ENCODE data around the gene C19orf25.
A peak's percentile ranks its signal among the peaks of the same experiment; 100 is the strongest.
"Not testable (repeated sequence)": the region's sequence is repeated elsewhere in the genome, so short reads cannot be mapped to it uniquely, and the experiment has no call there.

Gene C19orf25

GRCh38 chr19:1481893-1482360 is 2.9 kb upstream of the C19orf25 start:
- DNase-seq (ENCODE audit: low spot score) = no peak

- no peak for DNase-seq (ENCODE audit: low spot score)
These were observed 2.3 kb upstream of the C19orf25 start for GRCh38 chr19:1481224-1481892.

DNA sequence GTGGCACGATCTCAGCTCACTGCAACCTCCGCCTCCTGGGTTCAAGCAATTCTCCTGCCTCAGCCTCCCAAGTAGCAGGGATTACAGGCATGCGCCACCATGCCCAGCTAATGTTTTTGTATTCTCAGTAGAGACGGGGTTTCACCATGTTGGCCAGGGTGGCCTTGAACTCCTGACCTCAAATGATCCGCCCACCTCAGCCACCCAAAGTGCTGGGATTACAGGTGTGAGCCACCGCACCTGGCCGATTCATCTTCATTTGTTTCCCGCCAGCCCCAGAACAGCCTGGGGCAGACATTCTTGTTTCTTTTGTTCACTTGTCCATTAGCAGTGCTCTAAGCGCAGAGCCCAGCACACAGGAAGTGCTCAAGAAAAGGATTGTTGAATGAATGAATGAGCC is 2.0 kb downstream of the C19orf25 start:
- not testable (repeated sequence) for DNase-seq (ENCODE audit: low spot score)

DNA sequence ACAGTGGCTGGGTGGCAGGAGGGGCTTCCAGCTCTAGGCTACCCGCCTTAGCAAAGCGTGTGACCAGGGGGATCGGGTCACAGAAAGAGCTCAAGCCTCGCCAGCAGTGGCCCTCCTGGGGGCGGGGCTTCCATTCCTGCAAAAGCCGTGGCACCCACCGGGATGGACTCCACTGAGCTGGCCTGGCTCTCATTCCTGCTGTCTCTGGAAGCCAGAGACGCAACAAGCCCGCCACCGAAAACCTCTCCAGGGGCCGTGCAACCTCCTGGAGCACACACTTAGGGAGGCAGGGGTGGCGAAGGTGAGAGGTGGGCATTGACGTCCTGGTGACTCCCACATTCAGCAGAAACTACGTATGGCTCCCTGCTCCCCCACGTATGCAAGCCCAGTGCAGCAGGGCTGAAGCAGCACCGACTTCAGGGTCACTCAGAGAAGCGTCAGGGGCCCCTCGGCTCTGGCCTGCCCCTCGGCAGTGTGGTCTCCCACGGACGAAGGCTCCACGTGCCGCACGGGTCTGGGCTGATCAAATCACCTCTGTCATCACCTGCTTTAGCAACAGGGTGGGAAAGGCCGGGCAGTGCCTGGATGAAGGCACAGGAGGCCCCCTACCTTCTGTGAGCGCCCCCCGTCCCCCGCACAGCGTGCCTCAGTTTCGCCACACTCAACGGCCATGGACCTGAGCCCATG is 3.1 kb downstream of the C19orf25 start:
- DNase-seq (ENCODE audit: low spot score) = no peak

GRCh38 chr19:1474765-1475351 is 4.2 kb downstream of the C19orf25 start:
- no peak for DNase-seq (ENCODE audit: low spot score)

DNA sequence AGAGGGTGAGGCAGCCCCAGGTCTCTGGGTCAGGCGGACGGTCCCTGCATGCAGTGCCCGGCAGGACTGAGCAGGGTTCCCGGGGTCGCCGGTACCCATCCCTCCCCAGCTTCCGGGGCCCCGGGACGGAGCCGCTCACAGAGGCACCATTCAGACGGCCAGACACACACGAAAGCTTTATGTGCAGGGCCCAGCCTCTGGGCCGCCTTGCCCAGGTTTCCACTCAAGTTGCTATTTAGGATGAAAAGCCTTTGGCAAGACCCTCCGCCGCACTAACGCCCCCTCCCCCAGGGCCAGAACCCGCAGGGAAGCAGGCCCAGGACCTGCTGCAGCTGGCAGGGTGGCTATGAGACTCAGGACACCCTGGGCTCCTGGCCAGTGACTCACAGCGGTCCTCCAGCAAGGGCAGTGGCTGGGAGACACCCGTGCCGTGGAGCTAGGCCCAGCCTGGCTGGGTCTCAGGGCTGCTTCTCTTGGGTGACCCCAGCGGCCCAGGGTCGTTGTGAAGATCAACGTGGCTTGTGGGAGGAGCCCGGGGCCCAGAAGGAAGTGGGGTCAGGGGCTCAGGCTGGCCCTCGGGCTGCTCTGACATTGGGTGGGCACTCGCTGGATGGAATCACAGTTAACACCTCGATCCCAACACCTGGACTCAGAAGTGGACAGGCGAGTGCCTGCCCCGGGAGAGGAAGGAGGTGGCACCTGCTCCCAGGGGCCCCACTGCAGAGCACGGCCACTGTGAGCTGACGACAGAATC is 4.8 kb downstream of the C19orf25 start:
- no peak for DNase-seq (ENCODE audit: low spot score)

DNA sequence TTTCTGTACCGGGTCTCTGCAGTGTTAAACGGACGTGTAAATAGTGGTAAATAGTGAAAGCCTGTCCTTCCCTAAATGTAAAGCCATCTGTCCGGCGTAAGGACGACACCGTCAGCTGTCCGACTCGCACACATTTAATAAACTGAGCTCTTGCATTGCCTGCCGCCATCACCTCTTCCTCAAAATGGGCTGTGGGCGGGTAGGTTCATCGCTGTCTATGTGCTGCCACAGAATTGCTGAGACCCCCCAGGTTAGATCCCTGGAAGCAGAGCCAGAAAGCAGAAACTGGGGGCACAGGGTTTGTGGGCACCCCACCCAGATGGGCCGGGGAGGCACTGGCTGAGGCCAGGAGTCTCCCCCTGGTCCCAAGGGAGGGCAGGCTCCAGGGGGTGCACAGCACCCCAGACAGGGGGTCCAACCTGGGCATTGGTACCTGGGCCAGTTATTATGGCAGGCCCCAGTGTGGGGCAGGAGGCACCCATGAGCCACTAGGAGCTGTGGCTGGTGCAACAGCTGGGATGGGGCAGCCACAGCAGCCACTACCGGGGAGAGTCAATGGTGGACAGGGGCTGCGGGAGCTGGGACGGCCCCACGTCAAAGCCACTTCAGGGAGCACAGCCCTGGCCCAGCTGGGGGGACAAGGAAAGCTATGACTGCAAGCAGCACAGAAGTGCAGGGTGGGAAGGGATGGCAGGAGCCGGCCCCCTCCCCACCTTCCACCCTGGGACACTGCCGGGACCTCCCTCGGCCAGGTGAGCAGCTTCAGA is 5.7 kb downstream of the C19orf25 start:
- no peak for DNase-seq (ENCODE audit: low spot score)

DNA sequence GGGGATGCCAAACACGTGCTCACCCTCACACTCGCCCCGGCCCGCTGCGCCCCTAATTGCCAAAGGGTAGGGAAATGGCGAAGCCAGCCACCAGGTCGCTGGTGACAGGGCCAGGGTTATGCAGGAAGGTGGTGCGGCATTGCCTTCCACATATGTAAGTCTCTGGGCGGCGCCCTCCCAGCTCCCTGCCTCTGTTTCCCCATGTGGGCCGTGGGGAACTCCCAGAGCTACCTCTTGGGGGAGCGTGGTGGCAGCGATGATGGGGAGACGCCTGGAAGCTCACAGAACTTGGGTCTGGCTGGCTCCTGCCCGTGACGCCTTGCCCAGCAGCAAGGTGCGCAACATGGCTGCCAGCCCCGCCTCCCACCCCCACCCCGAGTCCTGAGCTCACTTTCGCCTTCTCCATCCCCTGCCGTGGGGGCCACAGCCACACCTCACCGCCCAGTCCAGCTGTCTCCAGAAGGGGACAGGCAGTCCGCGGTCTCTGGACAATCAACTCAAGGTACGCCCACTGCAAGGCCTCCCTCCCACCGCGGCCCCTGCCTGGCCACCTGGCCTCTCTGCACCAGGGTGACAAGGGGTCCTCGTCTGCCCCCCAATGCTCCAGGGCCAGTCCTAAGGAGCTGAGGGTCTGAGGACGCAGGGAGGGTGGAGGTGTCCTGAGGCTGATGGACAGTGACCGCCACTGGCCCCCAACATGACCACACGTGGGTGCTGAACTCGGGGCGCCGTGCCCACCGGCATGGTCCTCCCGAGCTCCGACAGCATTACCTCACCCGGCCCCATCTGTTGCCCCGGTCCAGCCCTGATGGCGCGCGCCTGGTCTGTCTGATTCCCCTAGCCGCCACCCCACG is 6.6 kb downstream of the C19orf25 start:
- DNase-seq (ENCODE audit: low spot score) = no peak

GRCh38 chr19:1471515-1472160 is 7.4 kb downstream of the C19orf25 start:
- DNase-seq (ENCODE audit: low spot score) = no peak

- no peak for DNase-seq (ENCODE audit: low spot score)
These were observed 8.0 kb downstream of the C19orf25 start for GRCh38 chr19:1471010-1471514.

GRCh38 chr19:1470305-1471009 is 8.6 kb downstream of the C19orf25 start:
- DNase-seq (ENCODE audit: low spot score) = peak; percentile 87

GRCh38 chr19:1470055-1470304 is 9.0 kb downstream of the C19orf25 start:
- DNase-seq (ENCODE audit: low spot score) = no peak

GRCh38 chr19:1469255-1470054 is 9.6 kb downstream of the C19orf25 start:
- DNase-seq (ENCODE audit: low spot score) = no peak

- no peak for DNase-seq (ENCODE audit: low spot score)
These were observed 10.2 kb downstream of the C19orf25 start for GRCh38 chr19:1468821-1469254.

DNA sequence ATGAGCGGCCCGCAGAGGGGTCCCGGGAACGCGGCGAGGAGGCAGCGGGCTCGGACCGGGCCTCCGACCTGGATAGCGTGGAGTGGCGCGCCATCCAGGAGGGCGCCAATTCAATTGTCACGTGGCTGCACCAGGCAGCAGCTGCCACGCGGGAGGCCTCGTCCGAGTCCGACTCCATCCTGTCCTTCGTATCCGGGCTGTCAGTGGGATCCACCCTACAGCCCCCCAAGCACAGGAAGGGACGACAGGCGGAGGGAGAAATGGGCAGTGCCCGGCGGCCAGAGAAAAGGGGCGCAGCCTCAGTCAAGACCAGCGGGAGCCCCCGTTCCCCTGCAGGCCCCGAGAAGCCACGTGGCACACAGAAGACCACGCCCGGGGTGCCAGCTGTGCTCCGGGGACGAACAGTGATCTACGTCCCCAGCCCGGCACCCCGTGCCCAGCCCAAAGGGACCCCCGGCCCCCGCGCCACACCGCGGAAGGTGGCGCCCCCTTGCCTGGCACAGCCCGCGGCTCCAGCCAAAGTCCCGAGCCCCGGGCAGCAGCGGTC is 10.7 kb downstream of the C19orf25 start:
- DNase-seq (ENCODE audit: low spot score) = no peak

DNA sequence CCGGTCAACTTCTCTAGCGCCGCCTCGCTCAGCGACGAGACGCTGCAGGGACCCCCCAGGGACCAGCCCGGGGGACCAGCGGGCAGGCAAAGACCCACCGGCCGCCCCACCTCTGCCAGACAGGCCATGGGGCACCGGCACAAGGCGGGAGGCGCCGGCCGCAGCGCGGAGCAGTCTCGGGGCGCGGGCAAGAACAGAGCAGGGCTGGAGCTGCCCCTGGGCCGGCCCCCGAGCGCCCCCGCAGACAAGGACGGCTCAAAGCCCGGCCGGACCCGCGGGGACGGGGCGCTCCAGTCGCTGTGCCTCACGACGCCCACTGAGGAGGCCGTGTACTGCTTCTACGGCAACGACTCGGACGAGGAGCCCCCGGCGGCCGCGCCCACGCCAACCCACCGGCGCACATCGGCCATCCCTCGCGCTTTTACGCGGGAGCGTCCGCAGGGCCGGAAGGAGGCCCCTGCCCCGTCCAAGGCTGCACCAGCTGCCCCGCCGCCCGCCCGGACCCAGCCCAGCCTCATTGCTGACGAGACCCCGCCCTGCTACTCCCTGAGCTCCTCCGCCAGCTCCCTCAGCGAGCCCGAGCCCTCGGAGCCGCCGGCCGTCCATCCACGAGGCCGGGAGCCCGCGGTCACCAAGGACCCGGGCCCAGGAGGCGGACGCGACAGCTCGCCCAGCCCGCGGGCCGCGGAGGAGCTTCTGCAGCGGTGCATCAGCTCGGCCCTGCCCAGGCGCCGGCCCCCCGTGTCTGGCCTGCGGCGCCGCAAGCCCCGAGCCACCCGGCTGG is 11.3 kb downstream of the C19orf25 start:
- no peak for DNase-seq (ENCODE audit: low spot score)

DNA sequence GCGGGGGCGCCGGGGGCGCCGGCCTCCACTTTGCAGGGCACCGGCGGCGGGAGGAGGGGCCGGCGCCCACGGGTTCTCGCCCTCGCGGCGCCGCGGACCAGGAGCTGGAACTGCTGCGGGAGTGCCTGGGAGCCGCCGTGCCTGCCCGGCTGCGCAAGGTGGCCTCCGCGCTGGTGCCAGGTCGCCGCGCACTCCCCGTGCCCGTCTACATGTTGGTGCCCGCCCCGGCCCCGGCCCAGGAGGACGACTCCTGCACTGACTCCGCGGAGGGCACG is 11.9 kb downstream of the C19orf25 start:
- DNase-seq (ENCODE audit: low spot score) = no peak
